ENCODE results near the gene APPBP2.
"Not testable (repeated sequence)": the region's sequence is repeated elsewhere in the genome, so short reads cannot be mapped to it uniquely, and the experiment has no call there.

The APPBP2 gene

GRCh38 chr17:60519795-60520194 lies 6.2 kb downstream of the APPBP2 start:
- Histone ChIP-seq H3K4me3 (ENCODE audit: insufficient read depth, low read depth, low read length) (no peak overlapping the region), H3K9me3 (ENCODE audit: control insufficient read depth, low read length) (no peaks in the 10 kb centered on the region), H3K36me3 (ENCODE audit: control insufficient read depth, insufficient read depth, low read length) (peaks cover 9% of the 10 kb centered on the region), H3K4me1 (ENCODE audit: control insufficient read depth, insufficient read depth, low read length) (no peaks in the 10 kb centered on the region), H3K27ac (ENCODE audit: insufficient read depth, low read depth, low read length, poor library complexity, severe bottlenecking) (no peak overlapping the region), H3K27me3 (ENCODE audit: control insufficient read depth, insufficient read depth, low read length, poor library complexity, severe bottlenecking) (no peaks in the 10 kb centered on the region)
- whole genome bisulfite sequencing, 2 experiments: 90 to 93% methylated on average over 3 of the region's 4 CpGs

DNA sequence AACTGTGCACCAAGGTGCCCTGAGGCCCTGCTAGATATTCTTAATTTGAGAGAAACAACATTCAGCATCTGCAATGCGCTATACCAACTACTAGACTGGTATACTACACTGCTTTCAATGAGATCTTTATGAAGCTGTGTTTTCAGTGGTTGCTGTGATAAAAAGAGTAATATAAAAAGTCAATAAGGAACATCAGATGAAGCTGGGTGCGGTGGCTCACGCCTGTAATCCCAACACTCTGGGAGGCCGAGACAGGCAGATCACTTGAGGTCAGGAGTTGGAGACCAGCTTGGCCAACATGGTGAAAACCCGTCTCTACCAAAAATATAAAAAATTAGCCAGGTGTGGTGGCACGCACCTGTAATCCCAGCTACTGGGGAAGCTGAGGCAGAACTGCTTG lies 10.4 kb downstream of the APPBP2 start:
- H3K4me3 ChIP-seq (ENCODE audit: insufficient read depth, low read depth, low read length); H3K36me3 ChIP-seq (ENCODE audit: control insufficient read depth, insufficient read depth, low read length); H3K27ac ChIP-seq (ENCODE audit: insufficient read depth, low read depth, low read length, poor library complexity, severe bottlenecking); H3K9me3 ChIP-seq (ENCODE audit: control insufficient read depth, low read length); H3K4me1 ChIP-seq (ENCODE audit: control insufficient read depth, insufficient read depth, low read length); H3K27me3 ChIP-seq (ENCODE audit: control insufficient read depth, insufficient read depth, low read length, poor library complexity, severe bottlenecking): not testable (repeated sequence)
- 93 to 95% methylated on average over 6 of the region's 6 CpGs for WGBS, 2 experiments

DNA sequence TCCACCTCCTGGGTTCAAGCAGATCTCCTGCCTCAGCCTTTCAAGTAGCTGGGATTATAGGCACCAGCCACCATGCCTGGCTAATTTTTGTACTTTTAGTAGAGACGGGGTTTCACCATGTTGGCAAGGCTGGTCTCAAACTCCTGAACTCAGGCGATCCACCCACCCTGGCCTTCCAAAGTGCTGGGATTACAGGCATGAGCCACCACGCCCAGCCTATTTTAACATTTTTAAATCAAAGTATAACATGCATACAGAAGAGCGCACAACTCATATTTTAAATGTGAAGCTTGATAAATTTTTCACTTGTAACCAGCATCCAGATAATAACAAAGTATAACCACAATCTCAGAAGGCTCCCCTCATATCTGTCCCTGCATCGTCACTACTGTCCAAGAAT lies 10.8 kb downstream of the APPBP2 start:
- not testable (repeated sequence) for H3K9me3 ChIP-seq (ENCODE audit: control insufficient read depth, low read length); H3K4me3 ChIP-seq (ENCODE audit: insufficient read depth, low read depth, low read length); H3K27ac ChIP-seq (ENCODE audit: insufficient read depth, low read depth, low read length, poor library complexity, severe bottlenecking); H3K4me1 ChIP-seq (ENCODE audit: control insufficient read depth, insufficient read depth, low read length); H3K27me3 ChIP-seq (ENCODE audit: control insufficient read depth, insufficient read depth, low read length, poor library complexity, severe bottlenecking); H3K36me3 ChIP-seq (ENCODE audit: control insufficient read depth, insufficient read depth, low read length)
- 96% methylated on average over 5 of the region's 5 CpGs for WGBS, 2 experiments

DNA sequence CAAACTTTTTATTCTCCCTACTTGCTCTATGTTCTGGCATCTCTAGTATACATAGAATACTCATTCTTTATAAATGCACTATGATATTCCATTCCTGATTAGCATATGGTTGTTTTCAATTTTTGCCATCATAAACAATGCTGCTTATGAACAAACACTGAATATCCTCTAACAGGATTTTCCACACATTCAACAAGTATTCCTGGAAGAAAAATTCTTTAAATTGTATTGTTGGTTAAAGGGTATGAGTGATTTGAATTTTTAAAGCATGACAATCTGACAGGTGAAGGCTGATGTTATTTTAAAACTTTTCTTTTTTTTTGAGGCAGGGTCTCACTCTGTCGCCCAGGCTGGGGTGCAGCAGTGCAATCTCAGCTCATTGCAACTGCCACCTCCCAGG lies 11.5 kb downstream of the APPBP2 start:
- no peak overlapping the region for H3K27ac ChIP-seq (ENCODE audit: insufficient read depth, low read depth, low read length, poor library complexity, severe bottlenecking)
- WGBS, 2 experiments: 85 to 97% methylated on average over 1 of the region's 1 CpG
- H3K4me3 ChIP-seq (ENCODE audit: insufficient read depth, low read depth, low read length): no peak overlapping the region
- peaks cover 3% of the 10 kb centered on the region for H3K36me3 ChIP-seq (ENCODE audit: control insufficient read depth, insufficient read depth, low read length)
- no peaks in the 10 kb centered on the region for H3K27me3 ChIP-seq (ENCODE audit: control insufficient read depth, insufficient read depth, low read length, poor library complexity, severe bottlenecking)
- no peaks in the 10 kb centered on the region for H3K9me3 ChIP-seq (ENCODE audit: control insufficient read depth, low read length)
- H3K4me1 ChIP-seq (ENCODE audit: control insufficient read depth, insufficient read depth, low read length): no peaks in the 10 kb centered on the region

- H3K27ac ChIP-seq (ENCODE audit: insufficient read depth, low read depth, low read length, poor library complexity, severe bottlenecking): no peak overlapping the region
- peaks cover 3% of the 10 kb centered on the region for H3K36me3 ChIP-seq (ENCODE audit: control insufficient read depth, insufficient read depth, low read length)
- 94 to 95% methylated on average over 3 of the region's 3 CpGs for WGBS, 2 experiments
- no peaks in the 10 kb centered on the region for H3K27me3 ChIP-seq (ENCODE audit: control insufficient read depth, insufficient read depth, low read length, poor library complexity, severe bottlenecking)
- no peak overlapping the region for H3K4me3 ChIP-seq (ENCODE audit: insufficient read depth, low read depth, low read length)
- no peaks in the 10 kb centered on the region for H3K4me1 ChIP-seq (ENCODE audit: control insufficient read depth, insufficient read depth, low read length)
- no peaks in the 10 kb centered on the region for H3K9me3 ChIP-seq (ENCODE audit: control insufficient read depth, low read length)
Observed at GRCh38 chr17:60514053-60514452, 12.0 kb downstream of the APPBP2 start.

DNA sequence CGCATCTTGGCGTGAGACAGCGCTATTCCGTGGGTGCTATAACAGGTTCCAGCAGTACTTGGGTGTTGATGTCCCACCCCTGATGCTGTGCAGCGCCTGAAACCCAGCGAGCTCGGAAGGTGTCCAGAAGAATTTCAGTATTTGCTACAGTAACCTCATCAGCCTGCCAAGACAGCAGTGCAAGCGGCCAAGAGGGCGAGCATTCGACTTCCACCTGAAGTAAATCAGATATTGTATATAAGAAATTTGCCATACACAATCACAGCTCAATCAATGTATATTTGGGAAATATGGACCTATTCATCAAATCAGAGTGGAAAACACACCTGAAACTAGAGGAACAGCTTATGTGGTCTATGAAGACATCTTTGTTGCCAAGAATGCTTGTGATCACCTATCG lies 13.0 kb downstream of the APPBP2 start:
- Histone ChIP-seq H3K9me3 (ENCODE audit: control insufficient read depth, low read length) (no peaks in the 10 kb centered on the region), H3K4me3 (ENCODE audit: insufficient read depth, low read depth, low read length) (no peak overlapping the region), H3K27ac (ENCODE audit: insufficient read depth, low read depth, low read length, poor library complexity, severe bottlenecking) (no peak overlapping the region), H3K36me3 (ENCODE audit: control insufficient read depth, insufficient read depth, low read length) (peaks cover 3% of the 10 kb centered on the region), H3K4me1 (ENCODE audit: control insufficient read depth, insufficient read depth, low read length) (no peaks in the 10 kb centered on the region), H3K27me3 (ENCODE audit: control insufficient read depth, insufficient read depth, low read length, poor library complexity, severe bottlenecking) (no peaks in the 10 kb centered on the region)
- 95% methylated on average over 8 to 11 of the region's 11 CpGs for WGBS, 2 experiments

DNA sequence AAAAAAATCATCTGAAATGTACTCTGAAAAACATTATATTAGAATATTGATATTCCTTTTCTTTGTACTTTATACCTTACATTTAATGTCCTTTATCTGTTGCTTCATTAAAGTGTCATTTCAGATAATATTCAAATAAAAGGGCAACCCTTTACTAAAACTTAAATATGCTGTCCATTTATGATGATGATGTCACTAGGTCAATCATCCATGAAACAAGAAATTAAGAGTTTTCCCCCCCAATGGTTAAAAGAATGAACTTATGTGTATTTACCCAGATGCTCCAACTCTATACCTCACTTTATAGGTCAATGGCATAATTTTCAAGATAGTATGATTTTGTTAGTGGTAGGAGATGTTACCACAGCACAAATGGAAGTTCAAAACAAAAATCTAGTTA lies 15.3 kb downstream of the APPBP2 start:
- H3K27me3 ChIP-seq (ENCODE audit: control insufficient read depth, insufficient read depth, low read length, poor library complexity, severe bottlenecking): no peaks in the 10 kb centered on the region

DNA sequence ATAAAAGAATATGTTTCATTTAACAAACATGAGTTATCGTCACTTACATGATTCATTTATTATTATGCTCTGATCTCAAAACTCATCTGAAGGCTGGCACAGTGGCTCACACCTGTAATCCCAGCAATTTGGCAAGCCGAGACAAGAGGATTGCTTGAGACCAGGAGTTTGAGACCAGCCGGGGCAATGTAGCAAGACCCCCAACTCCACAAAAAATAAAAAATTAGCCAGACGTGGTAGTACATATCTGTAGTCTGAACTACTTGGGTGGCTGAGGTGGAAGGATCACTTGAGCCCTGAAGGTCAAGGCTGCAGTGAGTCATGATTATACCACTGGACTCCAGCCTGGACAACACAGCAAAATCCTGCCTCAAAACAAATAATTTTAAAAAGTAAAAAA lies 16.0 kb downstream of the APPBP2 start:
- 96 to 98% methylated on average over 4 of the region's 4 CpGs for WGBS, 2 experiments
- Histone ChIP-seq H3K27me3 (ENCODE audit: control insufficient read depth, insufficient read depth, low read length, poor library complexity, severe bottlenecking) (no peaks in the 10 kb centered on the region), H3K4me1 (ENCODE audit: control insufficient read depth, insufficient read depth, low read length) (no peaks in the 10 kb centered on the region), H3K4me3 (ENCODE audit: insufficient read depth, low read depth, low read length) (no peak overlapping the region), H3K27ac (ENCODE audit: insufficient read depth, low read depth, low read length, poor library complexity, severe bottlenecking) (no peak overlapping the region), H3K36me3 (ENCODE audit: control insufficient read depth, insufficient read depth, low read length) (peaks cover 3% of the 10 kb centered on the region), H3K9me3 (ENCODE audit: control insufficient read depth, low read length) (no peaks in the 10 kb centered on the region)

More for the DNA sequence above, 15.3 kb downstream of the APPBP2 start:
- Histone ChIP-seq H3K4me3 (ENCODE audit: insufficient read depth, low read depth, low read length) (no peak overlapping the region), H3K36me3 (ENCODE audit: control insufficient read depth, insufficient read depth, low read length) (peaks cover 3% of the 10 kb centered on the region), H3K9me3 (ENCODE audit: control insufficient read depth, low read length) (no peaks in the 10 kb centered on the region), H3K27ac (ENCODE audit: insufficient read depth, low read depth, low read length, poor library complexity, severe bottlenecking) (no peak overlapping the region), H3K4me1 (ENCODE audit: control insufficient read depth, insufficient read depth, low read length) (no peaks in the 10 kb centered on the region)

- 89 to 100% methylated on average over 1 of the region's 1 CpG for WGBS, 2 experiments
- no peaks in the 10 kb centered on the region for H3K9me3 ChIP-seq (ENCODE audit: control insufficient read depth, low read length)
- H3K36me3 ChIP-seq (ENCODE audit: control insufficient read depth, insufficient read depth, low read length): peaks cover 3% of the 10 kb centered on the region
- no peaks in the 10 kb centered on the region for H3K27me3 ChIP-seq (ENCODE audit: control insufficient read depth, insufficient read depth, low read length, poor library complexity, severe bottlenecking)
- no peak overlapping the region for H3K4me3 ChIP-seq (ENCODE audit: insufficient read depth, low read depth, low read length)
- H3K4me1 ChIP-seq (ENCODE audit: control insufficient read depth, insufficient read depth, low read length): no peaks in the 10 kb centered on the region
- H3K27ac ChIP-seq (ENCODE audit: insufficient read depth, low read depth, low read length, poor library complexity, severe bottlenecking): no peak overlapping the region
Observed at GRCh38 chr17:60508384-60508980, 17.6 kb downstream of the APPBP2 start.

DNA sequence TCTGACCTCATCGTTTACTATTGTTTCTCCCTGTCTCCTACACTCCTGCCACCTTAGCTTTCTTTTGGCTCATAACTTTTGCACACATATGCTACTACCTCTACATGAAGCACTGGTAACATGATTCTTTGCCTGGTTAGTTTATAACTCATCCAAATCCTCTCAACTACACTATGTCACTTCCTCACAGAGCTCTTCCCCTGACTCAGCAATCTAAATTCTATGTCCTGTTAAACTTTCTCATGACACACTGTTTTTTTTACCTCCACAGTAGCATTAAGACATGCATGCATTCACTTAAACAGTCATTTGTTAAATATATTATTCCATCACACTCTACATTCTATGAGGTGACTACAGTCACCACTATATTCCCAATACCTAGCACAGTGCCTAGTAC lies 19.7 kb downstream of the APPBP2 start:
- Histone ChIP-seq H3K27ac (ENCODE audit: insufficient read depth, low read depth, low read length, poor library complexity, severe bottlenecking) (no peak overlapping the region), H3K36me3 (ENCODE audit: control insufficient read depth, insufficient read depth, low read length) (no peaks in the 10 kb centered on the region), H3K4me1 (ENCODE audit: control insufficient read depth, insufficient read depth, low read length) (no peaks in the 10 kb centered on the region), H3K9me3 (ENCODE audit: control insufficient read depth, low read length) (no peaks in the 10 kb centered on the region), H3K4me3 (ENCODE audit: insufficient read depth, low read depth, low read length) (no peak overlapping the region), H3K27me3 (ENCODE audit: control insufficient read depth, insufficient read depth, low read length, poor library complexity, severe bottlenecking) (no peaks in the 10 kb centered on the region)
- WGBS, 2 experiments: 90 to 98% methylated on average over 1 of the region's 1 CpG

DNA sequence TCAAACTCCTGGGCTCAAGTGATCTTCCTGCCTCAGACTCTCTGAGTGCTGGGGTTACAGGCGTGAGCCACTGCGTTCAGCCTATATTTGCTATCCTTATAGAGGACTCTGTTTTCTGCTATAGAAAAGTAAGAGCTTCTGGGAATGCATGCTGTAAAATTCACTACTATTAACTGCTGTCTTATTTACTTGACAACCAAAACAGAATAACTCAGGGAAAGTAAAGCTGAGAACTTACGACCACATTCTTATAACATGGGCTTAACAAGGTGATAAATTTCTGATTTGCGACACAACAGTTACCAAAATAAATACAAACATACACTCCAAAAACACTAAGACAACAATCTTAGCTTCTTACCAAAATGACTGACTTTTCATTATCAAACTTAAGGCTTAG lies 23.9 kb downstream of the APPBP2 start:
- Histone ChIP-seq H3K27me3 (ENCODE audit: control insufficient read depth, insufficient read depth, low read length, poor library complexity, severe bottlenecking) (no peaks in the 10 kb centered on the region), H3K36me3 (ENCODE audit: control insufficient read depth, insufficient read depth, low read length) (peaks cover 10% of the 10 kb centered on the region), H3K27ac (ENCODE audit: insufficient read depth, low read depth, low read length, poor library complexity, severe bottlenecking) (no peak overlapping the region), H3K4me3 (ENCODE audit: insufficient read depth, low read depth, low read length) (no peak overlapping the region), H3K4me1 (ENCODE audit: control insufficient read depth, insufficient read depth, low read length) (no peaks in the 10 kb centered on the region), H3K9me3 (ENCODE audit: control insufficient read depth, low read length) (no peaks in the 10 kb centered on the region)
- WGBS, 2 experiments: 94 to 96% methylated on average over 4 of the region's 4 CpGs
